ENCODE results near the gene CDC5L.
A peak's percentile ranks its signal among the peaks of the same experiment; 100 is the strongest.
"Not testable (repeated sequence)": the region's sequence is repeated elsewhere in the genome, so short reads cannot be mapped to it uniquely, and the experiment has no call there.

The CDC5L gene

GRCh38 chr6:44422531-44422930 is 35.0 kb downstream of the CDC5L start:
- peak; percentile 13 for DNase-seq

DNA sequence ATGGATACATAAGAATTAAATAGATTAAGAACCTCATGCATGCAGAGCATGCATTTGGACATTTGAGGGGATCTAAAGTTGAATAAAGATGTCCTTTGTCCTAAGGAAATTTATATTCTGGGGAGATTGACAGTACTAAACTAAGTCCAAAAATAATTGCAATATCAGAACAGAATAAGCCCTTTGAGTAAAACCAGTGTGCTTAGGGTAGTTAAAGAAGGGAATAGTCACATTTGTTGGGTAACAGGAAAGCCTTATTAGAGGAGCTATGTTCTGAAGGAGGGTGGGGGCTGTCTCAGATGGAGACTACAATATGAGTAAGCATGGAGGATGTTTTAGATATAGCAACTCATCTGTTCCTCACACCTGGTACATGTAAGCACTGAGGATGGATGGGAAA is 35.8 kb downstream of the CDC5L start:
- no peak for DNase-seq

DNA sequence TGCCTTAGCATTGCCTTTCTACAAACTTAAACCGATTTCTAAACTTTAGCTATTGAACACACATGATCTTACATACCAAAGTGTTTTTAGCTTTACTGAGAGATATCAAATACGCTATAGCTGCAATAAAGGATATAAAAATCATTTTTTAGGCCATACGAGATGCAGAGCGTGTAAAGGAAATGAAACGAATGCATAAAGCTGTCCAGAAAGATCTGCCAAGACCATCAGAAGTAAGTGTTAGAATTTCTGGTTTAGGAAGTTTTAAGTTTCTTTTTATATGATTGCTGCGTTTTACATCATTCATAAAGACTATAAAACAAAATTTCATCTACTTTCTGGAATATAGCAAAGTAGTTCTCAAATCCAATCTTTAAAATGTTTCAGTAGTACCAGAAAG is 38.4 kb downstream of the CDC5L start:
- DNase-seq: no peak

- DNase-seq: no peak
Observed at GRCh38 chr6:44428682-44429081, 41.2 kb downstream of the CDC5L start.

DNA sequence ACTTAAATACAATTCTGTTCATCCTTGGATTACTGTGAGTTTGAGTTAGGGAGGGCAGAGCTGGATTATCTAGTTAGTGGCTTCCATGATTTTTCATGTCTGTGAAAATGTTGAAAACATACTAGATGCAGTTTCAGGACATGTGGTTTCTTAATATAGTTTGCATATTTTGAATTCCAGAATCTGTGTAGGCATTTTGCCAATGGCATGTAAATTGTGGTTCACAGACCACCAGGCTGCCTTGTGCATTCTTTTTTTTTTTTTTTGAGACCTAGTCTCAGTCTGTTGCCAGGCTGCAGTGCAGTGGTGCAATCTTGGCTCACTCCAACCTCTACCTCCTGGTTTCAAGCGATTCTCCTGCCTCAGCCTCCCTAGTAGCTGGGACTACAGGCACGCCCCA is 42.8 kb downstream of the CDC5L start:
- DNase-seq: no peak

GRCh38 chr6:44431118-44431725 is 43.7 kb downstream of the CDC5L start:
- no peak for DNase-seq

DNA sequence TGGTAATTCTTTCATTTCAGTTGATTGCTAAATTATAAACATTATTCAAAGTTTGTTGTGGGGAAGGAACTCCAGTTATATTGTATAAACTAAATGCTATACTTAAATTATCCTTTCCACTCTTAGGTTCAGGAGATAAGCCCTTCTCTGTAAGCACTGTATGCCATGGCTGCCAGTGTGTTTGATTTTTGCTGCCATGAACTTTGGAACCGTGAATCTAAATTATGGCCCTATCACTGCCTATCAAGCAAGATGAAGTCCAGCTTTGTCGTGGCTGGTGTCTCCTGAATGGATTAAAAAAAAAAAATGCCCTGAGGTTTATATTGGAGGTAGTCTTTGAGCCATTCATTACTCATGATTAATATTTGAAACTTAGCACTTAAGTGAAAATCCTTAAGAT is 44.7 kb downstream of the CDC5L start:
- no peak for DNase-seq

GRCh38 chr6:44432726-44433125 is 45.2 kb downstream of the CDC5L start:
- no peak for DNase-seq

- no peak for DNase-seq
Observed at GRCh38 chr6:44435500-44435899, 48.0 kb downstream of the CDC5L start.

GRCh38 chr6:44438827-44439226 is 51.3 kb downstream of the CDC5L start:
- no peak for DNase-seq

GRCh38 chr6:44439270-44440045 is 52.0 kb downstream of the CDC5L start:
- DNase-seq: no peak

DNA sequence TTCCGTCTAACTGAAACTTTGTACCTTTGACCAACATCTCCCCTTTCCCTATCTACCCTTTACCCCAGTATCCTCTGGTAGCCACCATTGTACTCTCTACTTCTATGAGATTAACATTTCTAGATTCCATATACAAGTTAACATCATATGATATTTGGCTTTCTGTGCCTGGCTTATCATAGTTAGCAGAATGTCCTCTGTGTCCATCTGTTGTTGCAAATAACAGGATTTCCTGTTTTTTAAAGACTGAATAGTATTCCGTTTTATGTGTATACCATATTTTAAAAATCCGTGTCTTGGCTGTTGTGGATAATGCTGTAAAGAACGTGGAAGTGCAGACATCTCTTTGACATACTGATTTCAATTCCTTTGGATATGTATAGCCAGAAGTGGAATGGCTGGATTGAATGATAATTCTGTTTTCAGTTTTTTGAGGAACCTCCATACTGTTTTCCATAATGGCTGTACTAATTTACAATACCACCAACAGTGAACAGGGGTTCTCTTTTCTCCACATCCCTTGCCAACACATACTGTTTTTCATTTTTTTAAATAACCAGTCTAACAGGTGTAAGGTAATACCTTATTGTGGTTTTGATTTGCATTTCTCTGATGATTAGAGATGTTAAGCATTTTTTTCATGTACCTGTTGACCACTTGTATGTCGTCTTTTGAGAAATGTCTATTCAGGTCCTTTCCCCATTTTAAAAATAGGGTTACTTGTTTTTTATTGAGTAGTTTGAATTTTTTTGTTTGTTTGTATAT is 53.8 kb downstream of the CDC5L start:
- DNase-seq: no peak

- DNase-seq: no peak
Observed at GRCh38 chr6:44442236-44442635, 54.7 kb downstream of the CDC5L start.

DNA sequence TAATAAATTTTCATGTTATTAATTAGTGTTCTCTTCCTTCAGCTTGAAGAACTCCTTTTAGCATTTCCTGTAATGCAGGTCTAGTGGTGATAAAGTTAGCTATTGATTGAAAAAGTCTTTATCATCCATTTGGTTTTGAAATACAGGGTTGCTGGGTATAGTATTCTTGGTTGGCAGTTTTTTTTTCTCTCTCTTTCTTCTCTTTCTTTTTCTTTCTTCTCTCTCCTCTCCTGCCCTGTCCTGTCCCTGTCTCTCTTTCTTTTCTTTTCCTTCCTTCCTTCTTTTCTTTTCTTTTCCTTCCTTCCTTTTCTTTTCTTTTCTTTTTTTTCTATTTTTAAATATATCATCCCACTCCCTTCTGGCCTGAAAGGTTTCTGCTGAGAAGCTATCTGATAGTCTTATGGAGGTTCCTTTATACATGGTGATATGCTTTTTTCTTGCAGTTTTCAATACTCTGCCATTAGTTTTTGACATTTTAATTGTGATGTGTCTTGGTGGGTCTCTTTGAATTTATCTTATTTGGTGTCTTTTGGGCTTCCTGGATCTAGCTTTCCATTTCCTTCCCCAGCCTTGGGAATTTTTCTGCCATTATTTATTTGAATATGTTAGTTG is 55.4 kb downstream of the CDC5L start:
- no peak for DNase-seq

DNA sequence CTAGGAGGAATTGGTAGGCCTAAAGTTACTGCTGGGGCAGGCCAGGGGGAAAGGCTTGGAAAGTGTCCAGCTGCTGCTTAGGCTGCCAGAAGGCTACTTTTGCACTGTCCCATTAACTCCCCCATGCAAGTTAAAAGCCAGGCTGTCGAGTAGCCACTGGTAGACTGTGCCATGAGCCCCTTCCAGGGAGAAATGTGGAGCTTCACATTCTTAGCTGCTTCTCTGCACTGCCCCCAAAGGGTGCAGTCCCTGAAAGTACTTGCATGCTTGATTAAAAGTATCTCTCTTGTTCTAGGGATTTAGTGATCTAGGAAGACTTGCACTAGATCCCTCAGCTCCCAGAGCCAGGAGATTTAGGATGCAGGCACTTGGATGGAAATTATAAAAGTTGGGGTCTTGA is 57.3 kb downstream of the CDC5L start:
- DNase-seq: no peak

DNA sequence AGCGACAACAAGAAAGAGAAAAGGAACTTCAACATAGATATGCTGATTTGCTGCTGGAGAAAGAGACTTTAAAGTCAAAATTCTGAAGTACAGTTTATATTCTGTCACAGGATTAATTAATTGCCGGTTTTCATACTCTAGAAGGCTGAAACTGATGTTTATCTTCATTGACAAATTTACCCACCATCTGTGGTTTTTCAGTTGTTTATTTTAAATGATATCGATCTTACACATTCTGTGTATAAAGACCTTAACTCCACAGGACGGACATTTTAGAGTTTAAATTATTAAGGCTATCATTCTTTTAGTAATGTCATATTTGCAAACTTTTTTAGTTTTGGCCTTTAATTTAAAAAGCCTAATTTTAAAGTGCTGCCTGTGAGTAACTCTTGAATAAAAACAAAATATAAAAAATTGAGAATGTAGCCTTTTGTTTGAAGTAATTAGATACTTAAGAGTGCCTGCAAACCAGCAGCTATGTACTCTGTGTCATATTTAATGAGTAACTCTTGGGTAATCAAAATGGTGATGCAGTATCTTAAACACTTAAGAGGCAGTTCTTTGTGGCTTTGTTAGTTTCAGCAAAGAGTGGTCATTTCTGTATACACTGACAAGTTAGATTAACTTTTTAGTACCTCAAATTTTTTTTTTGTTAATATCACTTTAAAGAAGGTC is 59.3 kb downstream of the CDC5L start:
- DNase-seq: no peak

- not testable (repeated sequence) for DNase-seq
Observed at GRCh38 chr6:44449181-44449580, 61.7 kb downstream of the CDC5L start.

GRCh38 chr6:44451803-44452695 is 64.5 kb downstream of the CDC5L start:
- no peak for DNase-seq

DNA sequence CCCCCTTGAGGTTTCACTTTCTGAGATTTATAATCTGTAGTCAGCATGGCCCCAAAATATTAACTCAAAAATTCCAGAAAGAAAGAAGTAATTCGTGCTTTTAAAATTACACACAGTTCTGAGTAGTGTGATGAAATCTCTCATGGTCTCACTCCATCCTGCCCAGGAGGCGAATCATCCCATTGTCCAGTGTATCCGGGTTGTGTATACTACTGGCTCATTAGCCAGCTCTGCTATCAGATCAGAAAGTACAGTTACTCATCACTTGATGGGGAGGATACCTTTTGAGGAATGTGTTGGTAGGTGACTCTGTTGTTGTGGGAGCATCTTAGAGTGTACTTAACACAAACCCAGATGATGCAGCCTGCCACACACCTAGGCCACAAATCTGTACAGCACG is 65.2 kb downstream of the CDC5L start:
- DNase-seq: no peak

DNA sequence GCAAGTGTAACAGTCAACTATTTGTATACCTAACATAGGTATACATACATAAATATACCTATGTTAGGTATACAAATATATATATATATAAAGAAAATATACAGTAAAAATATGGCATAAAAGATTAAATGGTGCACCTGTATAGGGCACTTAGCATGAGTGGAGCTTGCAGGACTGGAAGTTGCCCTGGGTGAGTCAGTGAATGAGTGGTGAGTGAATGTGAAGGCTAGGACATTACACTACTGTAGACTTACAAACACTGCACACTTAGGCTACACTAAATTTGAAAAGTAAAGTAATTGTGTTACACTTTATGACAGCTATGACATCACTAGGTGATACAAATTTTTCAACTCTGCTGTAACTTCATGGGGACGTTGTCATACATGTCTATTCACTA is 65.6 kb downstream of the CDC5L start:
- no peak for DNase-seq

GRCh38 chr6:44454198-44454597 is 66.7 kb downstream of the CDC5L start:
- DNase-seq: no peak
